H1 (cell line): ENCODE results near the gene MMP27. TPM values are rescaled to one million over a fixed set of nuclear protein-coding genes. Genes with fewer than 3 reads are reported as not detected.

Experiments
- CTCF ChIA-PET: fragments of 300-600 bp; sonication (Branson Sonifier 250); formaldehyde crosslinking; loops from one replicate; lab custom pipeline; 2021; ENCODE audit not compliant: partially characterized antibody; lab: Charles Lee
- POLR2A ChIA-PET: fragments of 300-600 bp; sonication (Branson Sonifier 250); formaldehyde crosslinking; loops from one replicate; lab custom pipeline; 2021; ENCODE audit warnings: inconsistent platforms; ENCODE audit not compliant: partially characterized antibody; lab: Charles Lee
- DNase-seq, 2 experiments: peaks; one replicate each; pipeline versions ENCODE4 v3.0.0 to v3.0.0-alpha.2; 2010 to 2022; ENCODE audit warnings: low spot score in 2 of 2, low read depth in 1 of 2, mixed read lengths in 1 of 2
- FAIRE-seq: peaks from 2 replicates; lab custom pipeline; 2011; peaks lifted over from hg19 to GRCh38; lab: Jason Lieb, UNC
- H2AFZ ChIP-seq: 2 replicates; pipeline ENCODE4 v1.8.1; 2012; ENCODE audit warnings: low read length, inconsistent platforms
- H2AK5ac ChIP-seq: 2 replicates; pipeline ENCODE4 v1.6.1; 2013; ENCODE audit warnings: low read depth, low read length
- H2BK120ac ChIP-seq: replicated peaks from 2 replicates; pipeline ENCODE3; 2013; ENCODE audit warnings: low read depth, low read length, inconsistent platforms
- H2BK12ac ChIP-seq: 2 replicates; pipeline ENCODE4 v1.6.1; 2013; ENCODE audit warnings: low read depth, low read length
- H2BK15ac ChIP-seq: 2 replicates; pipeline ENCODE4 v1.6.1; 2013; ENCODE audit warnings: low read length
- H2BK20ac ChIP-seq: 2 replicates; pipeline ENCODE4 v1.6.1; 2013; ENCODE audit warnings: low read length
- H2BK5ac ChIP-seq: 2 replicates; pipeline ENCODE4 v1.6.1; 2013; ENCODE audit warnings: low read depth, low read length
- H3K14ac ChIP-seq: 2 replicates; pipeline ENCODE4 v1.6.1; 2013; ENCODE audit warnings: inconsistent platforms; ENCODE audit not compliant: insufficient read length
- H3K18ac ChIP-seq: 2 replicates; pipeline ENCODE4 v1.6.1; 2013; ENCODE audit warnings: low read length; ENCODE audit errors: extremely low read depth
- H3K23ac ChIP-seq: 2 replicates; pipeline ENCODE4 v1.6.1; 2013; ENCODE audit warnings: inconsistent platforms; ENCODE audit not compliant: insufficient read length
- H3K23me2 ChIP-seq: 2 replicates; pipeline ENCODE4 v1.6.1; 2013; ENCODE audit warnings: low read depth, low read length
- H3K27ac ChIP-seq: 2 replicates; pipeline ENCODE4 v1.6.1; 2011; ENCODE audit warnings: low read depth, low read length, inconsistent platforms
- H3K27me3 ChIP-seq, 4 experiments: replicated peaks in 1 of 4; 1 replicate in 1 of 4; 2 replicates in 3 of 4; pipeline versions ENCODE4 v1.6.1 to v1.8.1; 2011 to 2013; ENCODE audit warnings: low read length in 3 of 4, mild to moderate bottlenecking in 3 of 4, inconsistent platforms in 2 of 4, mixed read lengths in 2 of 4, moderate library complexity in 1 of 4; ENCODE audit not compliant: control insufficient read depth in 3 of 4, insufficient read depth in 3 of 4; ENCODE audit errors: extremely low read depth in 1 of 4
- H3K36me3 ChIP-seq, 4 experiments: 2 replicates each; pipeline versions ENCODE4 v1.6.1 to v1.8.1; 2011 to 2013; ENCODE audit warnings: mild to moderate bottlenecking in 4 of 4, low read length in 3 of 4, moderate library complexity in 2 of 4, control low read depth in 1 of 4, inconsistent platforms in 1 of 4; ENCODE audit not compliant: insufficient read depth in 4 of 4, control insufficient read depth in 2 of 4
- H3K4ac ChIP-seq: replicated peaks from 2 replicates; pipeline ENCODE3; 2013; ENCODE audit warnings: low read length, low read depth, mixed read lengths, inconsistent platforms; ENCODE audit not compliant: insufficient read length
- H3K4me1 ChIP-seq, 4 experiments: replicated peaks in 1 of 4; 1 replicate in 1 of 4; 2 replicates in 3 of 4; pipeline versions ENCODE4 v1.6.1 to v1.8.1; 2011 to 2013; ENCODE audit warnings: low read length in 3 of 4, inconsistent platforms in 2 of 4, mixed read lengths in 1 of 4; ENCODE audit not compliant: insufficient read depth in 4 of 4, control insufficient read depth in 3 of 4
- H3K4me2 ChIP-seq, 2 experiments: 2 replicates each; pipeline versions ENCODE4 v1.6.1 to v1.8.1; 2011 to 2013; ENCODE audit warnings: low read depth in 2 of 2, low read length in 2 of 2, control low read depth in 1 of 2, inconsistent platforms in 1 of 2, mild to moderate bottlenecking in 1 of 2; ENCODE audit not compliant: insufficient read depth in 1 of 2
- H3K4me3 ChIP-seq, 4 experiments: fragments of 200-600, 300-600 bp in 1 of 4; sonication (generic), shearing (Covaris generic), sonication (Bioruptor Twin) in 1 of 4; 2 replicates each; pipeline versions ENCODE4 v1.5.1 to v1.8.1; 2011 to 2016; ENCODE audit warnings: low read length in 4 of 4, low read depth in 3 of 4, control low read depth in 2 of 4, inconsistent platforms in 2 of 4, mild to moderate bottlenecking in 2 of 4, mixed read lengths in 1 of 4, moderate library complexity in 1 of 4; ENCODE audit not compliant: insufficient read depth in 2 of 4; ENCODE audit errors: extremely low read depth in 1 of 4
- H3K56ac ChIP-seq: replicated peaks from 2 replicates; pipeline ENCODE3; 2013; ENCODE audit warnings: low read depth, mild to moderate bottlenecking, mixed read lengths, low read length, inconsistent platforms; ENCODE audit not compliant: insufficient read length
- H3K79me1 ChIP-seq: 2 replicates; pipeline ENCODE4 v1.6.1; 2013; ENCODE audit warnings: low read depth, low read length, control low read depth
- H3K79me2 ChIP-seq, 2 experiments: 2 replicates each; pipeline versions ENCODE4 v1.6.1 to v1.8.1; 2012 to 2013; ENCODE audit warnings: low read length in 2 of 2, mild to moderate bottlenecking in 2 of 2, inconsistent platforms in 1 of 2; ENCODE audit not compliant: insufficient read depth in 2 of 2, control insufficient read depth in 1 of 2
- H3K9ac ChIP-seq, 4 experiments: replicated peaks in 1 of 4; 1 replicate in 1 of 4; 2 replicates in 3 of 4; pipeline versions ENCODE4 v1.6.1 to v1.8.1; 2011 to 2013; ENCODE audit warnings: low read depth in 3 of 4, low read length in 3 of 4, control low read depth in 2 of 4, mild to moderate bottlenecking in 2 of 4, moderate library complexity in 2 of 4, inconsistent platforms in 1 of 4; ENCODE audit errors: extremely low read depth in 1 of 4
- H3K9me3 ChIP-seq, 2 experiments: 2 replicates each; pipeline versions ENCODE4 v1.6.1 to v1.8.1; 2012 to 2013; ENCODE audit warnings: mild to moderate bottlenecking in 2 of 2, moderate library complexity in 2 of 2, control low read depth in 1 of 2, inconsistent platforms in 1 of 2, low read depth in 1 of 2, low read length in 1 of 2, mixed read lengths in 1 of 2; ENCODE audit not compliant: insufficient read depth in 2 of 2
- H4K20me1 ChIP-seq, 2 experiments: replicated peaks in 1 of 2; 2 replicates each; pipeline versions ENCODE3 to v1.8.1; 2011 to 2013; ENCODE audit warnings: inconsistent platforms in 2 of 2, low read length in 2 of 2, mild to moderate bottlenecking in 1 of 2; ENCODE audit not compliant: insufficient read depth in 2 of 2, control insufficient read depth in 1 of 2
- H4K5ac ChIP-seq: 2 replicates; pipeline ENCODE4 v1.6.1; 2013; ENCODE audit warnings: low read length, low read depth, mixed read lengths, inconsistent platforms; ENCODE audit not compliant: insufficient read length
- H4K8ac ChIP-seq: 2 replicates; pipeline ENCODE4 v1.8.0; 2013; ENCODE audit warnings: mild to moderate bottlenecking, moderate library complexity, low read length, inconsistent platforms; ENCODE audit not compliant: insufficient read depth; ENCODE audit errors: extremely low read depth
- H4K91ac ChIP-seq: replicated peaks from 2 replicates; pipeline ENCODE3; 2013; ENCODE audit warnings: low read length, mixed read lengths, inconsistent platforms; ENCODE audit not compliant: insufficient read length
- GABPA ChIP-seq: IDR thresholded peaks from 2 replicates; pipeline ENCODE4 v1.6.1; 2011; ENCODE audit warnings: mild to moderate bottlenecking, low read length, moderate library complexity, borderline replicate concordance; ENCODE audit not compliant: insufficient read depth
- POU5F1 ChIP-seq: IDR thresholded peaks from 2 replicates; pipeline ENCODE4 v1.6.1; 2011; ENCODE audit warnings: low read depth, mild to moderate bottlenecking, low read length, moderate library complexity
- RFX5 ChIP-seq: IDR thresholded peaks from 2 replicates; pipeline ENCODE4 v1.6.1; 2011; ENCODE audit warnings: low read depth, low read length, improper control_type of control experiment, borderline replicate concordance
- TBP ChIP-seq: IDR thresholded peaks from 2 replicates; pipeline ENCODE4 v1.6.1; 2011; ENCODE audit warnings: low read depth, low read length, improper control_type of control experiment
- WGBS, 2 experiments: shearing (Covaris generic) in 1 of 2; methylation state at CpG; one replicate each; pipeline versions ENCODE4 v1.1.6 to v1.1.7; 2013 to 2015; ENCODE audit warnings: low lambda C conversion rate in 2 of 2, mixed read lengths in 2 of 2, inconsistent platforms in 1 of 2, low coverage in 1 of 2, missing lambda C conversion rate in 1 of 2; ENCODE audit not compliant: insufficient replicate concordance in 2 of 2, insufficient coverage in 1 of 2, insufficient read length in 1 of 2; ENCODE audit errors: extremely low coverage in 1 of 2, missing lambda C conversion rate in 1 of 2; 5-methylcytosine and 5-hydroxymethylcytosine counted together
- polyA plus RNA-seq, 7 experiments: library from polyadenylated mRNA; depleted of rRNA in 3 of 7; stranded (reverse) in 5 of 7; unstranded in 2 of 7; fragments of >200 nt in 5 of 7; fragments of 200-250 nt in 2 of 7; gene quantifications; 1 replicate in 5 of 7; 2 replicates in 1 of 7; 4 replicates in 1 of 7; pipeline versions ENCODE4 v1.2.1 to v1.2.3, GENCODE V29; 2011 to 2013; ENCODE audit warnings: missing spikeins in 2 of 7, mixed read lengths in 2 of 7
- total RNA-seq: library from RNA; stranded (reverse); fragmentation: NEBNext Ultra II Directional; extraction: Animal tissue kit (Norgen Biotek cat#: 25700); gene quantifications from 2 replicates; pipeline ENCODE4 v1.2.1, GENCODE V29; 2021

MMP27 gene
- total and polyA plus RNA-seq, 2 of the 8 experiments (the other 6 are each of a cell fraction or from before 2014, with no cell fraction given), result not detected

GRCh38 chr11:102753267-102753666 lies 47.7 kb upstream of the MMP27 start:
- no peak overlapping the region for H3K56ac ChIP-seq
- no peak overlapping the region for H2BK120ac ChIP-seq
- no peak overlapping the region for H4K91ac ChIP-seq
- no peak overlapping the region for H2BK15ac ChIP-seq
- no peak overlapping the region for H4K5ac ChIP-seq
- H3K4me1 ChIP-seq, result peaks cover 0 to 5% (median 4%) of the 10 kb centered on the region in 4 experiments; a peak in 4 of 7 replicates
- no peak overlapping the region for H2BK5ac ChIP-seq
- H3K79me2 ChIP-seq, result no peaks in the 10 kb centered on the region
- no peak for DNase-seq
- no peak overlapping the region for H3K23ac ChIP-seq
- H3K36me3 ChIP-seq, result peaks cover 0 to 5% (median 0%) of the 10 kb centered on the region in 4 experiments; a peak in 3 of 8 replicates
- H2AFZ ChIP-seq, result no peak overlapping the region; the same call in 1 of the 2 replicates
- TF ChIP-seq POU5F1 (no peak), GABPA (no peak), RFX5 (no peak), TBP (no peak)
- TF ChIP-seq, all 59 proteins: peak for 0
- 80% methylated on average over 1 of the region's 1 CpG; no CpG with 5 or more reads in 1 of the 2 experiments for WGBS, 2 experiments
- Histone ChIP-seq H2BK12ac (no peak overlapping the region), H3K18ac (no peak overlapping the region), H3K4me3 (no peak overlapping the region), H3K23me2 (no peaks in the 10 kb centered on the region), H3K9me3 (no peaks in the 10 kb centered on the region), H4K20me1 (no peaks in the 10 kb centered on the region), H3K27me3 (no peaks in the 10 kb centered on the region), H2BK20ac (no peak overlapping the region), H3K4ac (no peak overlapping the region), H3K9ac (no peak overlapping the region), H3K79me1 (no peaks in the 10 kb centered on the region), H2AK5ac (no peak overlapping the region), H3K14ac (no peak overlapping the region), H4K8ac (no peak overlapping the region), H3K4me2 (no peak overlapping the region), H3K27ac (no peak overlapping the region)
- ChIA-PET POLR2A (no interaction called here), CTCF (interaction anchor here (0.6 to 1.7 kb wide), 2 partner anchors 57 to 984 kb away, joined by 5 to 7 read pairs; no protein-coding TSS in a partner anchor)
- no peak for FAIRE-seq
